Naive thymus-derived CD4-positive, alpha-beta T cell (primary cell): ENCODE data around the gene TMTC2. TPM values are rescaled to one million over a fixed set of nuclear protein-coding genes. Genes with fewer than 3 reads are reported as not detected.
"Not testable (repeated sequence)": the region's sequence is repeated elsewhere in the genome, so short reads cannot be mapped to it uniquely, and the experiment has no call there.

Experiments used
- ATAC-seq: fragments of 150-1000 bp; cut with Tn5 transposase; 2 replicates; pipeline ENCODE4 v1.10.0; 2021; ENCODE audit warnings: mild to moderate bottlenecking, moderate library complexity
- CTCF ChIA-PET: fragments of 350-600 bp; sonication (Branson Sonifier 250); formaldehyde crosslinking; loops from one replicate; lab custom pipeline; 2021; ENCODE audit warnings: antibody characterized with exemption; lab: Charles Lee
- POLR2A ChIA-PET: fragments of 350-600 bp; sonication (Branson Sonifier 250); formaldehyde crosslinking; loops from one replicate; lab custom pipeline; 2021; ENCODE audit warnings: antibody characterized with exemption, inconsistent platforms; lab: Charles Lee
- DNase-seq, 9 donors: peaks; one replicate each; pipeline versions ENCODE4 v3.0.0 to v3.0.0-alpha.2; 2020 to 2022; ENCODE audit warnings: mixed read lengths in 1 of 9
- H3K27ac ChIP-seq: one replicate; pipeline ENCODE4 v1.7.0; 2013; ENCODE audit warnings: mild to moderate bottlenecking, low read depth, low read length, moderate library complexity
- H3K27me3 ChIP-seq, 2 donors: one replicate each; pipeline ENCODE4 v1.7.0; 2013; ENCODE audit warnings: low read length in 2 of 2, mild to moderate bottlenecking in 2 of 2, moderate library complexity in 2 of 2; ENCODE audit not compliant: control insufficient read depth in 2 of 2, insufficient read depth in 2 of 2
- H3K36me3 ChIP-seq, 3 experiments: 1 replicate in 2 of 3; 2 replicates in 1 of 3; pipeline ENCODE4 v1.7.0; 2013; ENCODE audit warnings: low read length in 3 of 3, mild to moderate bottlenecking in 3 of 3, moderate library complexity in 1 of 3; ENCODE audit not compliant: insufficient read depth in 3 of 3, control insufficient read depth in 2 of 3
- H3K4me1 ChIP-seq, 2 donors: one replicate each; pipeline ENCODE4 v1.7.0; 2013; ENCODE audit warnings: low read length in 2 of 2, mild to moderate bottlenecking in 2 of 2, moderate library complexity in 1 of 2; ENCODE audit not compliant: control insufficient read depth in 2 of 2, insufficient read depth in 2 of 2
- H3K4me3 ChIP-seq: 2 replicates; pipeline ENCODE4 v1.7.0; 2013; ENCODE audit warnings: mild to moderate bottlenecking, low read length
- H3K9me3 ChIP-seq, 3 experiments: 1 replicate in 2 of 3; 2 replicates in 1 of 3; pipeline ENCODE4 v1.7.0; 2013; ENCODE audit warnings: low read length in 3 of 3; ENCODE audit not compliant: control insufficient read depth in 2 of 3
- H3K27ac Mint-ChIP-seq, 9 donors: one replicate each; pipeline ENCODE4 v1.8.0; 2020 to 2022; ENCODE audit warnings: mixed read lengths in 9 of 9, mild to moderate bottlenecking in 8 of 9, moderate library complexity in 5 of 9, inconsistent platforms in 2 of 9
- H3K27me3 Mint-ChIP-seq, 5 donors: one replicate each; pipeline ENCODE4 v1.8.0; 2021 to 2022; ENCODE audit warnings: mixed read lengths in 5 of 5, mild to moderate bottlenecking in 1 of 5
- H3K36me3 Mint-ChIP-seq, 5 donors: one replicate each; pipeline ENCODE4 v1.8.0; 2020 to 2022; ENCODE audit warnings: mixed read lengths in 5 of 5, mild to moderate bottlenecking in 3 of 5, inconsistent platforms in 1 of 5
- H3K4me1 Mint-ChIP-seq, 7 donors: one replicate each; pipeline ENCODE4 v1.8.0; 2020 to 2022; ENCODE audit warnings: mixed read lengths in 7 of 7, mild to moderate bottlenecking in 3 of 7, inconsistent platforms in 1 of 7
- H3K4me3 Mint-ChIP-seq, 10 donors: one replicate each; pipeline ENCODE4 v1.8.0; 2020 to 2022; ENCODE audit warnings: mild to moderate bottlenecking in 10 of 10, mixed read lengths in 10 of 10, moderate library complexity in 6 of 10, inconsistent platforms in 2 of 10
- H3K9me3 Mint-ChIP-seq, 11 donors: one replicate each; pipeline ENCODE4 v1.8.0; 2020 to 2022; ENCODE audit warnings: mixed read lengths in 11 of 11, mild to moderate bottlenecking in 4 of 11, inconsistent platforms in 1 of 11, moderate library complexity in 1 of 11
- intact Hi-C, 2 donors: fragments of 100-400 bp; cut with micrococcal nuclease; formaldehyde crosslinking; loops; one replicate each; pipeline ENCODE4 v1.15.1; 2023
- polyA plus RNA-seq, 2 donors: library from polyadenylated mRNA; unstranded; fragments of 300-500 nt; fragmentation: Illumina TruSeq; gene quantifications; one replicate each; pipeline ENCODE4 v1.2.3, GENCODE V29; 2021
- total RNA-seq, 6 experiments: library from RNA in 5 of 6; stranded (reverse) in 5 of 6; gene quantifications; 1 replicate in 5 of 6; 2 replicates in 1 of 6; pipeline ENCODE4 v1.2.3 and lab custom pipeline; 2021 to 2026

The TMTC2 gene
- total and polyA plus RNA-seq, 7 experiments from 2014 or later = 3.1 to 11.1 (median 4.7) TPM; not detected in 2

DNA sequence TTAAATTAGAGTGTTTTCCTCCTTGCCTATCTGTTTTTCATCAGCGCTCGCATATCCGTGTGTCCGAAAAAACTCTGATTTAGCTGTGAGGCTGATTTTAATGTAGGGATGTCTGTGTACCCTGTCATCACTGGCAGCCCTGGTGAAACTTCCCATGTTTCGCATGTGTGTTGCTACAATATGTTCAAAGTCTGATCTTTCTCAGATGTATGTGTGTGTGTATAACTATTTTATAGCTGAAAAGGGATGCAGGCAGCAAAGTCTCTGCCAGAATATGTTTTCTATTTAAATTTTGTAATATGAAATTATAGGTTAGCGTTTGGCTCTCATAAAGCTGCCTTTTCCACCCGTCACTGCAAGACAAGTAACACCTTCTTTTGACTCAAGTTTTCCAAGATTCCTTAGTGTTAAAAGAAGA is 154.8 kb downstream of the TMTC2 start:
- H3K27me3 ChIP-seq = no peaks in the 10 kb centered on the region
- Mint-ChIP-seq H3K27ac (no peak overlapping the region), H3K36me3 (peaks cover 0 to 6% (median 0%) of the 10 kb centered on the region in 5 donors), H3K4me1 (no peaks in the 10 kb centered on the region), H3K27me3 (no peaks in the 10 kb centered on the region), H3K9me3 (no peaks in the 10 kb centered on the region), H3K4me3 (no peak overlapping the region)
- ATAC-seq (no peak), DNase-seq (no peak)
- no peak overlapping the region for H3K27ac ChIP-seq
- intact Hi-C loops = no loop called here
- ChIA-PET CTCF (no interaction called here), POLR2A (no interaction called here)
- no peaks in the 10 kb centered on the region for H3K36me3 ChIP-seq
- no peaks in the 10 kb centered on the region for H3K4me1 ChIP-seq
- no peak overlapping the region for H3K4me3 ChIP-seq
- no peaks in the 10 kb centered on the region for H3K9me3 ChIP-seq

DNA sequence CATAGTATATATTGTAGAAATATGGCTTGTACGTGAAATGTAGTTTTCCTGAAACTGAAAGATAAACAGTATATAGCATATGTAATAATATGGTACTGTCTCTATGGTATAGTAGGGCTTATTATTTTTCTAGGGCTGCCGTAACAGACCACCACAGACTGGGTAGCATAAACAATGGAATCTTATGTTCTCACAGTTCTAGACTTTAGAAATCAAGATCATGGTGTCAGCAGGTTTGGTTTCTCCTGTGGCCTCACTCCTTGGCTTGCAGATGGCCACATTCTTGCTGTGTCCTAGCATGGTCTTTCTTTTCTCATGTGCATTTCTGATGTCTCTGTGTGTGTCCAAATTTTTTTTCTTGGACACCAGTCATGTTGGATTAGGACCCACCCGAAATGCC is 155.8 kb downstream of the TMTC2 start:
- Histone ChIP-seq H3K36me3 (no peaks in the 10 kb centered on the region), H3K4me3 (no peak overlapping the region), H3K4me1 (no peaks in the 10 kb centered on the region), H3K27me3 (no peaks in the 10 kb centered on the region), H3K27ac (no peak overlapping the region), H3K9me3 (no peaks in the 10 kb centered on the region)
- no peaks in the 10 kb centered on the region for H3K4me1 Mint-ChIP-seq
- no peak overlapping the region for H3K4me3 Mint-ChIP-seq
- POLR2A ChIA-PET = no interaction called here
- peaks cover 0 to 6% (median 0%) of the 10 kb centered on the region in 5 donors for H3K36me3 Mint-ChIP-seq
- CTCF ChIA-PET = no interaction called here
- DNase-seq (no peak), ATAC-seq (no peak)
- no peak overlapping the region for H3K27ac Mint-ChIP-seq
- H3K27me3 Mint-ChIP-seq = no peaks in the 10 kb centered on the region
- intact Hi-C loops = no loop called here
- peaks cover 0 to under 1% (median 0%) of the 10 kb centered on the region in 11 donors for H3K9me3 Mint-ChIP-seq

DNA sequence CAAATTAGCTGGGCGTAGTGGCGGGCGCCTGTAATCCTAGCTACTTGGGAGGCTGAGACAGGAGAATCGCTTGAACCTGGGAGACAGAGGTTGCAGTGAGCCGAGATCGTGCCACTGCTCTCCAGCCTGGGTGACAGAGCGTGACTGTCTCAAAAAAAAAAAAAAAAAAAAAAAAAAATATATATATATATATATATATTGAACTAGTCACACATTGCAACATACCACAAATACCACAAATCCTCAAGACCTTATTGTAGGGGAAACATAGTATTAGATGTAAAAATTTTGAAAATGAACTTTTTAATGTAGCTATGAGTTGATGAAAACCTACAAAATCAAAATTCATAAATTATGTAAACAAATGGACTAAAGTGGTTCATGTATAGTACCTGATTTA is 158.4 kb downstream of the TMTC2 start:
- CTCF ChIA-PET, intact Hi-C loops: not testable (repeated sequence)

DNA sequence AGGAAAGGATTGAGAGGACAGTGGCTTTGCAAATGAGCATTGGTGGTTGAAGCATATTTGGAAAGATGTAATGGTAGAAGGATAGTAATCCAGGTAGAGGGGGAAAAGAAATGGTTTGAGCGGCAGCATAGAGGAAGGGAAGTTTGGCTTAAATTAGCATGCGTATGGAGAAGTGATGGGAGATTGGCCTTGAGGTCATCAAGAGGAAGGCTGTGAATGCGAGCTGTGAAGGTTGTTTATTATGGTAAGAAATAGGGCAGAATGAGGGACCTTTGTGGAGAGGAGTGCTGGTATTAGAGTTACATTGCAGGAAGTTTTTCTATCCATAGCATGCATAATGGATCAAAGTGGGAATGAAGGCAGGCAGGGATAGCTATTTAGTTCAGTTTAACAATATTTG is 162.1 kb downstream of the TMTC2 start:
- Mint-ChIP-seq H3K9me3 (peaks cover 0 to 4% (median 0%) of the 10 kb centered on the region in 11 donors), H3K4me1 (peaks cover 0 to 4% (median 0%) of the 10 kb centered on the region in 7 donors), H3K27me3 (no peaks in the 10 kb centered on the region), H3K4me3 (no peak overlapping the region), H3K27ac (peak overlapping the region in 1 of 9 donors; percentile 9), H3K36me3 (peaks cover 0 to 4% (median 0%) of the 10 kb centered on the region in 5 donors)
- Histone ChIP-seq H3K4me3 (no peak overlapping the region), H3K27ac (no peak overlapping the region), H3K9me3 (no peaks in the 10 kb centered on the region), H3K27me3 (no peaks in the 10 kb centered on the region), H3K4me1 (no peaks in the 10 kb centered on the region), H3K36me3 (no peaks in the 10 kb centered on the region)
- POLR2A ChIA-PET = no interaction called here
- intact Hi-C loops = no loop called here
- DNase-seq (no peak), ATAC-seq (no peak)
- CTCF ChIA-PET = no interaction called here

More for the DNA sequence above, 158.4 kb downstream of the TMTC2 start:
- H3K36me3 ChIP-seq, POLR2A ChIA-PET, H3K27me3 ChIP-seq, DNase-seq, H3K27ac ChIP-seq, H3K27ac Mint-ChIP-seq, H3K4me1 ChIP-seq, H3K9me3 Mint-ChIP-seq, H3K4me1 Mint-ChIP-seq, H3K4me3 Mint-ChIP-seq, H3K9me3 ChIP-seq, H3K27me3 Mint-ChIP-seq, ATAC-seq, H3K4me3 ChIP-seq, H3K36me3 Mint-ChIP-seq: not testable (repeated sequence)

DNA sequence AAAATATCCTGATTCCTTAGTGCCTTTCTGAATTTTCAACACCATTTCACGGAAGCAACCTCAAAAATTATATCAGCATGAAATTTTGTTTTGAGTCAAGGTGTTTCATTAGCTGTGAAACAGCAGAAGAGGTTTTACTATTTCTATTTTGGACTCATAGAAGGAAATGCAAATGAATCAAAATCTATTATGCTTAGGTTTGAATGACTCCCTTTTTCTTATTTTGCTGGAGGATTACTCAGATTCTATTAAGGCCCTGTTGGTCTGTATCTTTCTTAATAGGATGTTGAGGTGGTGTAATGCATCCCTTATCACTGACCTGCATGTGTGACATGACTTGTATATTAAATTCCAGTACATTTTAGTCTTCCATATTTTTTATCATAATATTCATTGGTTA is 165.8 kb downstream of the TMTC2 start:
- Histone ChIP-seq H3K9me3 (no peaks in the 10 kb centered on the region), H3K36me3 (no peaks in the 10 kb centered on the region), H3K27me3 (no peaks in the 10 kb centered on the region), H3K27ac (no peak overlapping the region), H3K4me1 (no peaks in the 10 kb centered on the region), H3K4me3 (no peak overlapping the region)
- Mint-ChIP-seq H3K27ac (no peak overlapping the region), H3K4me1 (peaks cover 0 to 6% (median 0%) of the 10 kb centered on the region in 7 donors), H3K4me3 (no peak overlapping the region), H3K27me3 (no peaks in the 10 kb centered on the region), H3K9me3 (peaks cover 0 to 3% (median 0%) of the 10 kb centered on the region in 11 donors), H3K36me3 (peaks cover 0 to 6% (median 3%) of the 10 kb centered on the region in 5 donors)
- intact Hi-C loops = no loop called here
- ChIA-PET POLR2A (no interaction called here), CTCF (no interaction called here)
- no peak for ATAC-seq
- no peak for DNase-seq

DNA sequence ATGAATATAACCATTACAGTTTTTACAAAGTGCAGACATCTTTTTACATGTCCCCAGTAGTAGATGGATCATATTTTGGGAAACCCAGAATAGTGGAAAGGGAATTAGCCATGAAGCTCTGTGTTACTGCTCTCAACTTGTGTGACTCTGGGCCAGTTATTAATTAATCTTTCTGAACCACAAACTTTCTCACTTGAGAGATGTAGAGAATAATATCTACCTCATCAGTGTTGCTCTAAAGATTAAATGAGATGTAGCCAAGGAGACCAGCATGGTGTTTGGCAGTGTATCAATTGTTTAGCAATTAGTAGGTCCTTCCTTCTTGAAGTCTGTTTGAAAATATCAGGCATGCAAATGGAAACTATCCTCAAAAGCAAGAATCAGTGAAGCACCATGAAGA is 169.2 kb downstream of the TMTC2 start:
- Mint-ChIP-seq H3K9me3 (peaks cover 0 to 2% (median 0%) of the 10 kb centered on the region in 11 donors), H3K4me3 (no peak overlapping the region), H3K4me1 (peaks cover 0 to 2% (median 0%) of the 10 kb centered on the region in 7 donors), H3K27ac (no peak overlapping the region), H3K36me3 (peaks cover 0 to 14% (median 7%) of the 10 kb centered on the region in 5 donors), H3K27me3 (no peaks in the 10 kb centered on the region)
- intact Hi-C loops = no loop called here
- no peak overlapping the region for H3K27ac ChIP-seq
- DNase-seq (no peak), ATAC-seq (no peak)
- H3K4me3 ChIP-seq = no peak overlapping the region
- POLR2A ChIA-PET = no interaction called here
- CTCF ChIA-PET = no interaction called here
- no peaks in the 10 kb centered on the region for H3K27me3 ChIP-seq
- no peaks in the 10 kb centered on the region for H3K9me3 ChIP-seq
- no peaks in the 10 kb centered on the region for H3K4me1 ChIP-seq
- H3K36me3 ChIP-seq = no peaks in the 10 kb centered on the region

DNA sequence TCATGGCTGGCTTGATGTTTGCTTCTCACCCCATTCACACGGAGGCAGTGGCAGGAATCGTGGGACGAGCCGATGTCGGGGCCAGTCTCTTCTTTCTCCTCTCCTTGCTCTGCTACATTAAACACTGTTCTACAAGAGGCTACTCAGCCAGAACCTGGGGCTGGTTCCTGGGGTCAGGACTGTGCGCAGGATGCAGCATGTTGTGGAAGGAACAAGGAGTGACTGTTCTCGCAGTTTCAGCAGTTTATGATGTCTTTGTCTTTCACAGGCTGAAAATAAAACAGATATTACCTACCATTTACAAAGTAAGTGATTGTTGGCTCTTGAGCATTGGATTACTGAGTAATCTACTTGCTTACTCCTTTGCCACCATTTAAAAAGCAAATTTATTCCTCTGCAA is 170.6 kb downstream of the TMTC2 start:
- H3K36me3 Mint-ChIP-seq = peaks cover 0 to 14% (median 7%) of the 10 kb centered on the region in 5 donors
- Histone ChIP-seq H3K27me3 (no peaks in the 10 kb centered on the region), H3K4me1 (no peaks in the 10 kb centered on the region), H3K4me3 (no peak overlapping the region), H3K9me3 (no peaks in the 10 kb centered on the region), H3K36me3 (no peaks in the 10 kb centered on the region), H3K27ac (no peak overlapping the region)
- intact Hi-C loops = no loop called here
- peaks cover 0 to 2% (median 0%) of the 10 kb centered on the region in 7 donors for H3K4me1 Mint-ChIP-seq
- H3K27me3 Mint-ChIP-seq = no peaks in the 10 kb centered on the region
- H3K27ac Mint-ChIP-seq = no peak overlapping the region
- peaks cover 0 to 2% (median 0%) of the 10 kb centered on the region in 11 donors for H3K9me3 Mint-ChIP-seq
- no peak for ATAC-seq
- CTCF ChIA-PET = no interaction called here
- no peak overlapping the region for H3K4me3 Mint-ChIP-seq
- no peak for DNase-seq
- POLR2A ChIA-PET = no interaction called here
